ENCODE data around the gene SPATA4.

SPATA4 gene

GRCh38 chr4:176163041-176163440, 32.3 kb downstream of the SPATA4 start:
- Mint-ChIP-seq H3K36me3 (ENCODE audit: low read depth) (no peaks in the 10 kb centered on the region), H3K4me1 (ENCODE audit: low read depth) (no peaks in the 10 kb centered on the region), H3K27me3 (no peaks in the 10 kb centered on the region), H3K4me3 (no peak overlapping the region), H3K9me3 (no peaks in the 10 kb centered on the region), H3K27ac (no peak overlapping the region)
- intact Hi-C loops (cut with micrococcal nuclease) = no loop called here

DNA sequence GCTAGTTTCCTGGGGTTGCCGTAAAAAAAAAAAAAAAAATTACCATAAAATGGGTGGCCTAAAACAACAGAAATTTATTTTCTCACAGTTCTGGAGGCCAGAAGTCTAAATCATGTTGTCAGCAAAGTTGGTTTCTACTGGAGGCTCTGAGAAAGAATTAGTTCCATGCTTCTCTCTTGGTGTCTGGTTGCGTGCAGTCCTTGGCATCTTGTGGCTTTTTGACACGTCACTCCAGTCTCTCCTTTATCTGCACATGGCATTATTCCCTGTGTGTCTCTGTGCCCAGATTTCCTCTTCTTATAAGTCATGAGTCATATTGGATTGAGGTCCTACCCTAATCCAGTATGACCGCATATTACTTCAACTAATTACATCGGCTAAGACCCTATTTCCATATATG, 38.7 kb downstream of the SPATA4 start:
- no peak overlapping the region for H3K27ac Mint-ChIP-seq
- no peak overlapping the region for H3K4me3 Mint-ChIP-seq
- intact Hi-C loops (cut with micrococcal nuclease) = no loop called here
- H3K36me3 Mint-ChIP-seq (ENCODE audit: low read depth) = no peaks in the 10 kb centered on the region
- H3K9me3 Mint-ChIP-seq = no peaks in the 10 kb centered on the region
- H3K4me1 Mint-ChIP-seq (ENCODE audit: low read depth) = no peaks in the 10 kb centered on the region
- H3K27me3 Mint-ChIP-seq = no peaks in the 10 kb centered on the region

DNA sequence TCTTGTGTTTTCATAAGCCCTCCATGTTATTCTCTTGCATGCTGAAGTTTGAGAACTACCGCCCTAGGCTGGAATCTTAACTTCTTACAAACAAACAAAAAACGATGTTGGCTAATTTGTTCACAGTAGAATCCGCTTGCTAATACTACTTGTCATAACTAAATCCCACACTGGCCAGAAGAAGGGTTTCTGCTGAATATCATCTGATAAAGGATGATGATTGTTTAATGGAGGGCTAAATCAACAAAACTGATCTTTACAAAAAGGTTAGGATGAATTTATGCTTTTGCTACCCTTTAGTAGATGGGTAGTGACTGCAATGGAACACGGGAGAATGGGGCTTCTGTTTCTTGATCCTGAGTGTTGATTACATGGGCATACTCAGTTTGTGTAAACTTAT, 42.3 kb downstream of the SPATA4 start:
- no peaks in the 10 kb centered on the region for H3K4me1 Mint-ChIP-seq (ENCODE audit: low read depth)
- H3K4me3 Mint-ChIP-seq = no peak overlapping the region
- H3K27ac Mint-ChIP-seq = no peak overlapping the region
- no peaks in the 10 kb centered on the region for H3K36me3 Mint-ChIP-seq (ENCODE audit: low read depth)
- intact Hi-C loops (cut with micrococcal nuclease) = no loop called here
- H3K27me3 Mint-ChIP-seq = no peaks in the 10 kb centered on the region
- H3K9me3 Mint-ChIP-seq = no peaks in the 10 kb centered on the region

- Mint-ChIP-seq H3K36me3 (ENCODE audit: low read depth) (no peaks in the 10 kb centered on the region), H3K27me3 (no peaks in the 10 kb centered on the region), H3K27ac (no peak overlapping the region), H3K4me1 (ENCODE audit: low read depth) (no peaks in the 10 kb centered on the region), H3K9me3 (no peaks in the 10 kb centered on the region), H3K4me3 (no peak overlapping the region)
- intact Hi-C loops (cut with micrococcal nuclease) = loop anchor here (1.0 kb wide), 1 partner anchor 191 kb away; no protein-coding TSS in a partner anchor
Measured at GRCh38 chr4:176150704-176151103, 44.7 kb downstream of the SPATA4 start.

DNA sequence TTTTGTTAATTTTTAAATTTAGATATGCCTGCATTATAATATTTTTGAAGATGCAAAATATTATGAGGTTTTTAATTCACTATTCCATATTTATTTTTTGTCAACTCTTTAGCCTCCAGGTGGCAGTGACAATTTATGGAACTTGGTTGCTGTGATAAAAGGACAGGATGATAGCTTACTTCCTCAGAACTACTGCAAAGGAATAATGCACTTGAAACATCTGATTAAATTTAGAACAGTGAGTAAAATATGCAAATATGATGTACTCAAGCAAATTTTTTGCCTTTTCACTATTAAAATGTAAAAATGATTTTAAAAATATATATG, 45.1 kb downstream of the SPATA4 start:
- intact Hi-C loops (cut with micrococcal nuclease) = loop anchor here (1.0 kb wide), 1 partner anchor 191 kb away; no protein-coding TSS in a partner anchor
- no peaks in the 10 kb centered on the region for H3K4me1 Mint-ChIP-seq (ENCODE audit: low read depth)
- H3K27me3 Mint-ChIP-seq = no peaks in the 10 kb centered on the region
- no peak overlapping the region for H3K27ac Mint-ChIP-seq
- no peaks in the 10 kb centered on the region for H3K9me3 Mint-ChIP-seq
- H3K4me3 Mint-ChIP-seq = no peak overlapping the region
- H3K36me3 Mint-ChIP-seq (ENCODE audit: low read depth) = no peaks in the 10 kb centered on the region

DNA sequence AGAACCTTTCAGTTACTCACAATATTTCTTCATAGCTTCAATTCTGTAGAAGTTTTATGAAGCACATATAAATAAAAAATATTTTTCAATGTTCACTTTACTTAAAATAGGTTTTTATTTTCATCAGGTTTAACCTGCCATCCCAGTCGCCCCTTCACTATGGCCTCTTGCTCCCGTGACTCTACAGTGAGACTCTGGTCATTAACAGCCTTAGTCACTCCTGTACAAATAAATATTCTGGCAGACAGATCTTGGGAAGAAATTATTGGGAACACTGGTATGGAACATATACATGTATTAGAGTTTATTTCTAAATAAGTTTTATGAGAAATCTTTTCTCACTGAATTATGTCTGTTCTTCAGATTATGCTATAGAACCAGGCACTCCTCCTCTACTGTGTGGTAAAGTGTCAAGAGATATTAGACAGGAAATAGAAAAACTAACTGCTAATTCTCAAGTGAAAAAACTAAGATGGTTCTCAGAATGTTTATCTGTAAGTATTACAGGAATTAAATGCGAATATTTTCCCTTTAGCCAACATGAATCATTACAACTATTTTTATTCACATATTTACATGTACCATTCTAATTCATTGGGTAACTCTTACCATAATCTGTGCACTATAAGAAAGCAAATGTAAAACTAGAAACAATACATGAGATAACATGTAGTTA, 45.6 kb downstream of the SPATA4 start:
- no peaks in the 10 kb centered on the region for H3K9me3 Mint-ChIP-seq
- no peak overlapping the region for H3K27ac Mint-ChIP-seq
- no peaks in the 10 kb centered on the region for H3K4me1 Mint-ChIP-seq (ENCODE audit: low read depth)
- no peaks in the 10 kb centered on the region for H3K36me3 Mint-ChIP-seq (ENCODE audit: low read depth)
- intact Hi-C loops (cut with micrococcal nuclease) = loop anchor here (1.0 kb wide), 1 partner anchor 191 kb away; no protein-coding TSS in a partner anchor
- no peak overlapping the region for H3K4me3 Mint-ChIP-seq
- H3K27me3 Mint-ChIP-seq = no peaks in the 10 kb centered on the region

DNA sequence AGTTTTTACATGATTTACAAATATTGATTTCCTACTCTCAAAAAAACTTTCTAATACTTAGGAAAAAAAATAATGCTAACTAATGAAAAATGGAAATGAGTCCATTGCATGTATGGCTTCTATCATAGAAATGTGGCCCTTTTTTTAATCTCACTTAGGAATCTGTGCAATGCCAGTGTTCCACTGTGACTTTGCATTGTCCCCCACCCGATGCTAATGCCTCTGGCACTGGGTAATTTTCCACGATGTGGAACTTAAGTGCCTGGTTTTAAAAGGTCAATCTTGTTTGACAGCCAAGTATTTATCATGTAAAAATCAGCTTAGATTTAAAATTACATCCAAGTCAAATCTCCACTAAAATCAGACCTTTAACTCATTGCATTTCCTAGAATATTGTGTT, 53.1 kb downstream of the SPATA4 start:
- no peaks in the 10 kb centered on the region for H3K4me1 Mint-ChIP-seq (ENCODE audit: low read depth)
- H3K27ac Mint-ChIP-seq = no peak overlapping the region
- no peaks in the 10 kb centered on the region for H3K27me3 Mint-ChIP-seq
- no peak overlapping the region for H3K4me3 Mint-ChIP-seq
- no peaks in the 10 kb centered on the region for H3K36me3 Mint-ChIP-seq (ENCODE audit: low read depth)
- intact Hi-C loops (cut with micrococcal nuclease) = no loop called here
- H3K9me3 Mint-ChIP-seq = no peaks in the 10 kb centered on the region

DNA sequence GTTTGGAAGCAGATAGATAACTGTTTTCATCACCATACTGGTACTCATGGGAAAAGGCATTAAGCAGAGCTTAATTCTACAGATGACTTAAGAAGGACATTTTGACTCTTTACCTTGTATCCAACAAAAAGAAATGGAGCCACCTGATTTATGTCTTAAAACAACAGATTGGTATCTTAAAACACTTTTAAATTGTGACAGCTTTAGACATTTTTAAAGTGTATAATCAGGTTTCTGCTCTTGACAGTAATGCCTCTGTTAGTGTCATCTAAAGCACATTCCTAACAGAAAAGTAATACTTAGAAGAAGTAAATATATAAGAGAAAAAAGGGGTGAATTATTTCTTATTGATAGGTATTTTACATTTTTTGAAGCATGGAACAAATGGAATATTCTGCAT, 55.9 kb downstream of the SPATA4 start:
- Mint-ChIP-seq H3K27ac (no peak overlapping the region), H3K4me3 (no peak overlapping the region), H3K27me3 (no peaks in the 10 kb centered on the region), H3K9me3 (no peaks in the 10 kb centered on the region), H3K36me3 (ENCODE audit: low read depth) (no peaks in the 10 kb centered on the region), H3K4me1 (ENCODE audit: low read depth) (no peaks in the 10 kb centered on the region)
- intact Hi-C loops (cut with micrococcal nuclease) = no loop called here

GRCh38 chr4:176137631-176138030, 57.8 kb downstream of the SPATA4 start:
- H3K4me3 Mint-ChIP-seq = no peak overlapping the region
- no peak overlapping the region for H3K27ac Mint-ChIP-seq
- no peaks in the 10 kb centered on the region for H3K27me3 Mint-ChIP-seq
- intact Hi-C loops (cut with micrococcal nuclease) = no loop called here
- no peaks in the 10 kb centered on the region for H3K4me1 Mint-ChIP-seq (ENCODE audit: low read depth)
- no peaks in the 10 kb centered on the region for H3K36me3 Mint-ChIP-seq (ENCODE audit: low read depth)
- no peaks in the 10 kb centered on the region for H3K9me3 Mint-ChIP-seq

GRCh38 chr4:176134670-176135069, 60.7 kb downstream of the SPATA4 start:
- Mint-ChIP-seq H3K27ac (no peak overlapping the region), H3K36me3 (ENCODE audit: low read depth) (no peaks in the 10 kb centered on the region), H3K4me1 (ENCODE audit: low read depth) (no peaks in the 10 kb centered on the region), H3K4me3 (no peak overlapping the region), H3K27me3 (no peaks in the 10 kb centered on the region), H3K9me3 (no peaks in the 10 kb centered on the region)
- intact Hi-C loops (cut with micrococcal nuclease) = no loop called here

Measured in dendritic cell treated with granulocyte-macrophage colony-stimulating factor and Interleukin-4, amounts not matched to agents 40 ng/mL and 50 ng/mL, for 4 days (primary cell).